ENCODE results near the gene COL5A3. TPM values are rescaled to one million over a fixed set of nuclear protein-coding genes. Genes with fewer than 3 reads are reported as not detected.

COL5A3 gene
- polyA plus RNA-seq, 1 donor, result 67.4 TPM

Other genes with a start within 250 kb of the COL5A3 start
- gene ZNF846, start 241.8 kb downstream of the COL5A3 start, polyA plus RNA-seq (ENCODE audit: insufficient read length), result 11.8 TPM
- 27.2 TPM for gene FBXL12, start 191.4 kb downstream of the COL5A3 start, polyA plus RNA-seq (ENCODE audit: insufficient read length)
- gene UBL5, start 182.6 kb downstream of the COL5A3 start, polyA plus RNA-seq (ENCODE audit: insufficient read length), result 164 TPM
- 71.0 TPM for gene PIN1, start 175.2 kb downstream of the COL5A3 start, polyA plus RNA-seq (ENCODE audit: insufficient read length)
- 29.8 TPM for gene OLFM2, start 74.0 kb downstream of the COL5A3 start, polyA plus RNA-seq (ENCODE audit: insufficient read length)
- not detected for gene RDH8, start 3.0 kb upstream of the COL5A3 start, polyA plus RNA-seq (ENCODE audit: insufficient read length)
- 9.8 TPM for gene SHFL, start 75.8 kb upstream of the COL5A3 start, polyA plus RNA-seq (ENCODE audit: insufficient read length)
- 3.9 TPM for gene ANGPTL6, start 92.2 kb upstream of the COL5A3 start, polyA plus RNA-seq (ENCODE audit: insufficient read length)
- gene PPAN, start 95.9 kb upstream of the COL5A3 start, polyA plus RNA-seq (ENCODE audit: insufficient read length), result 28.5 TPM
- gene P2RY11, start 101.2 kb upstream of the COL5A3 start, polyA plus RNA-seq (ENCODE audit: insufficient read length), result 13.6 TPM
- gene EIF3G, start 109.4 kb upstream of the COL5A3 start, polyA plus RNA-seq (ENCODE audit: insufficient read length), result 267 TPM
- 61.4 TPM for gene DNMT1, start 184.4 kb upstream of the COL5A3 start, polyA plus RNA-seq (ENCODE audit: insufficient read length)
- gene S1PR2, start 220.8 kb upstream of the COL5A3 start, polyA plus RNA-seq (ENCODE audit: insufficient read length), result 12.0 TPM
- 32.0 TPM for gene MRPL4, start 241.7 kb upstream of the COL5A3 start, polyA plus RNA-seq (ENCODE audit: insufficient read length)

Measured in forelimb muscle (tissue), 1 donor.